Fibroblast of skin of scalp (primary cell): Measurements from ENCODE around the gene RNF168.
"Not testable (repeated sequence)": the region's sequence is repeated elsewhere in the genome, so short reads cannot be mapped to it uniquely, and the experiment has no call there.

ENCODE experiments used
- DNase-seq: peaks from one replicate; pipeline ENCODE4 v3.0.0-alpha.2; 2013

The RNF168 gene

GRCh38 chr3:196463804-196464203 lies 39.8 kb downstream of the RNF168 start:
- DNase-seq: no peak

- no peak for DNase-seq
Observed at GRCh38 chr3:196463478-196463756, 40.2 kb downstream of the RNF168 start.

GRCh38 chr3:196462680-196463477 lies 40.7 kb downstream of the RNF168 start:
- not testable (repeated sequence) for DNase-seq

- no peak for DNase-seq
Observed at GRCh38 chr3:196458063-196458462, 45.5 kb downstream of the RNF168 start.

GRCh38 chr3:196457470-196457869 lies 46.1 kb downstream of the RNF168 start:
- DNase-seq: not testable (repeated sequence)

GRCh38 chr3:196454935-196455334 lies 48.6 kb downstream of the RNF168 start:
- DNase-seq: peak; percentile 44

GRCh38 chr3:196445391-196445790 lies 58.2 kb downstream of the RNF168 start:
- DNase-seq: not testable (repeated sequence)

GRCh38 chr3:196444500-196444894 lies 59.1 kb downstream of the RNF168 start:
- no peak for DNase-seq

GRCh38 chr3:196440696-196441095 lies 62.9 kb downstream of the RNF168 start:
- peak; percentile 54 for DNase-seq

- DNase-seq: peak; percentile 89
Observed at GRCh38 chr3:196440041-196440537, 63.5 kb downstream of the RNF168 start.

- peak; percentile 94 for DNase-seq
Observed at GRCh38 chr3:196432137-196432879, 71.3 kb downstream of the RNF168 start, which contains the start of gene UBXN7. UBXN7 (minus strand) TSS chr3:196432427; CDS start chr3:196432399, 28 bp downstream.

GRCh38 chr3:196431181-196432136 lies 72.1 kb downstream of the RNF168 start:
- peak; percentile 61 for DNase-seq

- DNase-seq: no peak
Observed at GRCh38 chr3:196428041-196428440, 75.5 kb downstream of the RNF168 start.

- DNase-seq: not testable (repeated sequence)
Observed at GRCh38 chr3:196424421-196424820, 79.1 kb downstream of the RNF168 start.

- no peak for DNase-seq
Observed at GRCh38 chr3:196423044-196423781, 80.4 kb downstream of the RNF168 start.

- DNase-seq: not testable (repeated sequence)
Observed at GRCh38 chr3:196421668-196422067, 81.9 kb downstream of the RNF168 start.

- DNase-seq: no peak
Observed at GRCh38 chr3:196419386-196419785, 84.2 kb downstream of the RNF168 start.
